ENCODE results near the gene PIN1. TPM values are rescaled to one million over a fixed set of nuclear protein-coding genes. Genes with fewer than 3 reads are reported as not detected.

Gene PIN1
- total and polyA plus RNA-seq, 2 of the 8 experiments (the other 6 are each of a cell fraction or from before 2014, with no cell fraction given), result 78.3 to 90.8 TPM

GRCh38 chr19:9885077-9885552, 50.0 kb downstream of the PIN1 start:
- Histone ChIP-seq H3K18ac (ENCODE audit: extremely low read depth, low read length) (no peak overlapping the region), H3K27me3 (replicated peaks in 1 of 4; ENCODE audit: control insufficient read depth in 3 of 4, extremely low read depth in 1 of 4, insufficient read depth in 3 of 4, low read length in 3 of 4) (no peaks in the 10 kb centered on the region), H3K23me2 (ENCODE audit: low read depth, low read length) (no peaks in the 10 kb centered on the region), H3K9ac (replicated peaks in 1 of 4; ENCODE audit: extremely low read depth in 1 of 4, low read depth in 3 of 4, low read length in 3 of 4) (no peak overlapping the region), H2AK5ac (ENCODE audit: low read depth, low read length) (no peak overlapping the region), H2BK15ac (ENCODE audit: low read length) (no peak overlapping the region), H3K79me1 (ENCODE audit: low read depth, low read length) (peaks cover 4% of the 10 kb centered on the region), H2BK12ac (ENCODE audit: low read depth, low read length) (no peak overlapping the region), H4K91ac (replicated peaks; ENCODE audit: insufficient read length, low read length) (no peak overlapping the region), H4K20me1 (replicated peaks in 1 of 2; ENCODE audit: control insufficient read depth in 1 of 2, insufficient read depth in 2 of 2, low read length in 2 of 2) (peaks cover 3 to 10% of the 10 kb centered on the region in 2 experiments), H2BK120ac (replicated peaks; ENCODE audit: low read depth, low read length) (no peak overlapping the region), H4K8ac (ENCODE audit: extremely low read depth, insufficient read depth, low read length) (no peak overlapping the region; the same call in 1 of the 2 replicates), H2AFZ (ENCODE audit: low read length) (no peak overlapping the region), H3K27ac (ENCODE audit: low read depth, low read length) (no peak overlapping the region), H4K5ac (ENCODE audit: insufficient read length, low read depth, low read length) (no peak overlapping the region), H3K4me3 (ENCODE audit: extremely low read depth in 1 of 4, insufficient read depth in 2 of 4, low read depth in 3 of 4, low read length in 4 of 4) (no peak overlapping the region), H3K9me3 (ENCODE audit: insufficient read depth in 2 of 2, low read depth in 1 of 2, low read length in 1 of 2) (no peaks in the 10 kb centered on the region), H3K36me3 (ENCODE audit: control insufficient read depth in 2 of 4, insufficient read depth in 4 of 4, low read length in 3 of 4) (no peaks in the 10 kb centered on the region), H3K79me2 (ENCODE audit: control insufficient read depth in 1 of 2, insufficient read depth in 2 of 2, low read length in 2 of 2) (no peaks in the 10 kb centered on the region; a peak in 1 of 4 replicates), H3K23ac (ENCODE audit: insufficient read length) (no peak overlapping the region), H3K4ac (replicated peaks; ENCODE audit: insufficient read length, low read depth, low read length) (no peak overlapping the region), H2BK5ac (ENCODE audit: low read depth, low read length) (no peak overlapping the region), H2BK20ac (ENCODE audit: low read length) (no peak overlapping the region), H3K4me2 (ENCODE audit: insufficient read depth in 1 of 2, low read depth in 2 of 2, low read length in 2 of 2) (no peak overlapping the region), H3K56ac (replicated peaks; ENCODE audit: insufficient read length, low read depth, low read length) (no peak overlapping the region), H3K14ac (ENCODE audit: insufficient read length) (no peak overlapping the region), H3K4me1 (replicated peaks in 1 of 4; ENCODE audit: control insufficient read depth in 3 of 4, insufficient read depth in 4 of 4, low read length in 3 of 4) (peaks cover 0 to 8% (median 0%) of the 10 kb centered on the region in 4 experiments; a peak in 4 of 7 replicates)
- peak in 1 of 2 experiments; percentile 36; a peak in 1 of 4 replicates for TF ChIP-seq RAD21 (IDR thresholded peaks at IDR 0.05 in 1 of 2, conservative IDR thresholded peaks at IDR 0.05 in 1 of 2; ENCODE audit: low read depth in 2 of 2, low read length in 2 of 2)
- TF ChIP-seq HDAC2 (IDR thresholded peaks at IDR 0.05; ENCODE audit: borderline replicate concordance in 1 of 2, low read depth in 2 of 2, low read length in 2 of 2), result peak in 1 of 2 experiments; percentile 83; a peak in 1 of 4 replicates
- TF ChIP-seq KDM1A (IDR thresholded peaks at IDR 0.05; ENCODE audit: borderline replicate concordance, low read length), result peak; percentile 94
- no peak for TF ChIP-seq EZH2 (IDR thresholded peaks at IDR 0.05; ENCODE audit: low read depth, low read length, severe bottlenecking)
- TF ChIP-seq CTCF (IDR thresholded peaks at IDR 0.05; ENCODE audit: control extremely low read depth in 1 of 3, insufficient read depth in 1 of 3, low read depth in 1 of 3, low read length in 3 of 3), result peak; percentile 29 to 54 (median 33); a peak in 3 of 4 replicates
- TF ChIP-seq BRCA1 (IDR thresholded peaks at IDR 0.05; ENCODE audit: low read depth, low read length), result no peak
- FAIRE-seq (no peak), DNase-seq (ENCODE audit: low read depth in 1 of 2, low spot score in 2 of 2) (no peak)
- POLR2A ChIA-PET (ENCODE audit: partially characterized antibody), result interaction anchor here (0.6 to 2.2 kb wide), 5 partner anchors 11 to 215 kb away, joined by 3 to 12 read pairs (median 9); no protein-coding TSS in a partner anchor
- 74% methylated on average over 8 of the region's 8 CpGs; no CpG with 5 or more reads in 1 of the 2 experiments for WGBS, 2 experiments (ENCODE audit: extremely low coverage in 1 of 2, insufficient coverage in 1 of 2, insufficient read length in 1 of 2, insufficient replicate concordance in 2 of 2, low coverage in 1 of 2, low lambda C conversion rate in 2 of 2, missing lambda C conversion rate in 1 of 2)
- CTCF ChIA-PET (ENCODE audit: partially characterized antibody), result interaction anchor here (0.8 to 4.4 kb wide), 13 partner anchors 9 to 142 kb away, joined by 3 to 25 read pairs (median 5); no protein-coding TSS in a partner anchor
